A549 (cell line): ENCODE results near the gene NECTIN4. TPM values are rescaled to one million over a fixed set of nuclear protein-coding genes. Genes with fewer than 3 reads are reported as not detected.

Source experiments
- ATAC-seq, 2 experiments: fragments of 200-7000 bp in 1 of 2; fragments of >200 bp in 1 of 2; cut with Nextera tagmentation in 1 of 2; cut with Tn5 transposase in 1 of 2; 3 replicates each; pipeline versions ENCODE4 v1.8.0 to v1.9.1; 2018 to 2020; ENCODE audit warnings: mild to moderate bottlenecking in 1 of 2, moderate library complexity in 1 of 2
- CTCF ChIA-PET: fragments of 300-600 bp; sonication (Branson Sonifier 250); formaldehyde crosslinking; extraction: SDS; loops from one replicate; lab custom pipeline; 2021; ENCODE audit warnings: antibody characterized with exemption, inconsistent platforms; lab: Yijun Ruan, JAX
- POLR2A ChIA-PET: fragments of 350-600 bp; formaldehyde crosslinking; extraction: SDS; loops from one replicate; lab custom pipeline; 2021; ENCODE audit warnings: antibody characterized with exemption, inconsistent platforms; lab: Yijun Ruan, JAX
- DNase-seq, 2 experiments: peaks; one replicate each; pipeline versions ENCODE4 v3.0.0 to v3.0.0-alpha.2; 2011 to 2016; ENCODE audit warnings: low read depth in 1 of 2, low spot score in 1 of 2
- FAIRE-seq: peaks from 2 replicates; lab custom pipeline; 2011; peaks lifted over from hg19 to GRCh38; lab: Jason Lieb, UNC
- H3K27ac ChIP-seq, 2 experiments: fragments of >200 bp; sonication (Bioruptor Twin); formaldehyde crosslinking; 3 replicates each; pipeline ENCODE4 v1.5.1; 2016 to 2017
- H3K4me1 ChIP-seq: fragments of >200 bp; sonication (Bioruptor Twin); formaldehyde crosslinking; 3 replicates; pipeline ENCODE4 v1.6.1; 2016
- H3K4me2 ChIP-seq: fragments of >200 bp; sonication (Bioruptor Twin); formaldehyde crosslinking; 3 replicates; pipeline ENCODE4 v1.6.1; 2016
- H3K4me3 ChIP-seq: fragments of >200 bp; sonication (Bioruptor Twin); formaldehyde crosslinking; 3 replicates; pipeline ENCODE4 v1.5.1; 2016
- H3K9me3 ChIP-seq: fragments of >200 bp; sonication (Bioruptor Twin); formaldehyde crosslinking; 3 replicates; pipeline ENCODE4 v1.6.1; 2016
- BHLHE40 ChIP-seq: IDR thresholded peaks from 2 replicates; pipeline ENCODE4 v1.6.1; 2012; ENCODE audit warnings: low read depth, low read length, inconsistent platforms
- CBX2 ChIP-seq: fragments of 200-600 bp; sonication (generic); IDR thresholded peaks from 2 replicates; pipeline ENCODE4 v1.6.1; 2016; ENCODE audit warnings: low read depth, mild to moderate bottlenecking, borderline replicate concordance
- CBX8 ChIP-seq: fragments of 200-600 bp; sonication (generic); IDR thresholded peaks from 2 replicates; pipeline ENCODE4 v1.6.1; 2016
- CEBPB ChIP-seq, 2 experiments: fragments of >200 bp in 1 of 2; sonication (Bioruptor Twin) in 1 of 2; formaldehyde crosslinking in 1 of 2; IDR thresholded peaks; 2 replicates each; pipeline ENCODE4 v1.6.1; 2012 to 2016
- EHF ChIP-seq: fragments of 250-450 bp; sonication (Bioruptor Pico); IDR thresholded peaks from 2 replicates; pipeline ENCODE4 v1.5.0; 2020; ENCODE audit warnings: mild to moderate bottlenecking
- ELK1 ChIP-seq: fragments of 150-350 bp; IDR thresholded peaks from 2 replicates; pipeline ENCODE4 v1.6.1; 2014; ENCODE audit warnings: low read depth, mild to moderate bottlenecking, low read length
- FOXS1 ChIP-seq: fragments of 250-450 bp; sonication (Bioruptor Pico); IDR thresholded peaks from 2 replicates; pipeline ENCODE4 v1.5.0; 2020; ENCODE audit warnings: mild to moderate bottlenecking, moderate library complexity
- HDAC2 ChIP-seq: fragments of 200-600 bp; sonication (generic); IDR thresholded peaks from 2 replicates; pipeline ENCODE4 v1.6.1; 2016
- HEYL ChIP-seq: fragments of 250-450 bp; sonication (Bioruptor Pico); IDR thresholded peaks from 2 replicates; pipeline ENCODE4 v1.8.0; 2021; ENCODE audit warnings: mild to moderate bottlenecking, moderate library complexity
- HMGXB4 ChIP-seq: fragments of 250-450 bp; sonication (Bioruptor Pico); IDR thresholded peaks from 2 replicates; pipeline ENCODE4 v1.5.0; 2021; ENCODE audit warnings: mild to moderate bottlenecking, moderate library complexity, borderline replicate concordance
- HOXA7 ChIP-seq: fragments of 250-450 bp; sonication (Bioruptor Pico); IDR thresholded peaks from 2 replicates; pipeline ENCODE4 v1.5.0; 2020; ENCODE audit warnings: mild to moderate bottlenecking, moderate library complexity
- HOXB5 ChIP-seq: fragments of 250-450 bp; sonication (Bioruptor Pico); IDR thresholded peaks from 2 replicates; pipeline ENCODE4 v1.5.0; 2020; ENCODE audit warnings: mild to moderate bottlenecking, moderate library complexity
- JUN ChIP-seq, 2 experiments: fragments of >200 bp; sonication (Bioruptor Twin); formaldehyde crosslinking; IDR thresholded peaks; 2 replicates in 1 of 2; 3 replicates in 1 of 2; pipeline ENCODE4 v1.6.1; 2016 to 2017
- JUNB ChIP-seq: fragments of >200 bp; sonication (Bioruptor Twin); formaldehyde crosslinking; IDR thresholded peaks from 2 replicates; pipeline ENCODE4 v1.6.1; 2016
- KDM1A ChIP-seq: fragments of 200-600 bp; sonication (generic); IDR thresholded peaks from 2 replicates; pipeline ENCODE4 v1.6.1; 2016; ENCODE audit warnings: low read depth, mild to moderate bottlenecking
- KDM5A ChIP-seq: fragments of 200-600 bp; sonication (generic); IDR thresholded peaks from 2 replicates; pipeline ENCODE4 v1.6.1; 2016; ENCODE audit warnings: antibody characterized with exemption, mild to moderate bottlenecking
- MAZ ChIP-seq: fragments of 150-350 bp; IDR thresholded peaks from 2 replicates; pipeline ENCODE4 v1.6.1; 2014; ENCODE audit warnings: antibody characterized with exemption, low read depth, low read length, borderline replicate concordance
- NPAS2 ChIP-seq: fragments of 250-450 bp; sonication (Bioruptor Pico); IDR thresholded peaks from 2 replicates; pipeline ENCODE4 v1.8.0; 2022; ENCODE audit warnings: mild to moderate bottlenecking, moderate library complexity, borderline replicate concordance
- PHF8 ChIP-seq: fragments of 200-600 bp; sonication (generic); IDR thresholded peaks from 2 replicates; pipeline ENCODE4 v1.6.1; 2016; ENCODE audit warnings: low read depth, mild to moderate bottlenecking, antibody characterized with exemption, moderate library complexity, borderline replicate concordance
- RNF2 ChIP-seq: fragments of 200-600 bp; sonication (generic); IDR thresholded peaks from 2 replicates; pipeline ENCODE4 v1.6.1; 2016; ENCODE audit warnings: low read depth, mild to moderate bottlenecking, antibody characterized with exemption, moderate library complexity, borderline replicate concordance
- SMC3 ChIP-seq: fragments of >200 bp; sonication (Bioruptor Twin); formaldehyde crosslinking; IDR thresholded peaks from 3 replicates; pipeline ENCODE4 v1.6.1; 2018; ENCODE audit warnings: inconsistent platforms
- SREBF2 ChIP-seq: fragments of 450-650 bp; IDR thresholded peaks from 2 replicates; pipeline ENCODE4 v1.6.1; 2014; ENCODE audit warnings: mild to moderate bottlenecking, moderate library complexity
- TFCP2L1 ChIP-seq: fragments of 250-450 bp; sonication (Bioruptor Pico); IDR thresholded peaks from 2 replicates; pipeline ENCODE4 v1.5.0; 2021; ENCODE audit warnings: mild to moderate bottlenecking
- ZFP36 ChIP-seq: fragments of 450-650 bp; IDR thresholded peaks from 2 replicates; pipeline ENCODE4 v1.6.1; 2014; ENCODE audit warnings: borderline replicate concordance; ENCODE audit not compliant: partially characterized antibody
- ZSCAN20 ChIP-seq: fragments of 250-450 bp; sonication (Bioruptor Pico); IDR thresholded peaks from 2 replicates; pipeline ENCODE4 v1.8.0; 2022; ENCODE audit warnings: mild to moderate bottlenecking, moderate library complexity
- WGBS: methylation state at CpG from one replicate; pipeline ENCODE4 v1.1.6; 2017; ENCODE audit errors: missing lambda C conversion rate; 5-methylcytosine and 5-hydroxymethylcytosine counted together
- polyA plus RNA-seq, 4 experiments: library from polyadenylated mRNA; depleted of rRNA in 3 of 4; stranded (reverse); fragments of >200 nt; fragmentation: RNase III in 1 of 4; extraction: RNeasy Plus Mini Kit Qiagen cat#74134 plus additional on column Dnase treatment in 1 of 4; gene quantifications; 2 replicates in 3 of 4; 3 replicates in 1 of 4; pipeline ENCODE4 v1.2.3, GENCODE V29; 2011 to 2017
- TF ChIP-seq, protein P1 (sequence below): fragments of >200 bp; sonication (Bioruptor Twin); formaldehyde crosslinking; IDR thresholded peaks from 2 replicates; pipeline ENCODE4 v1.6.1; 2016
- TF ChIP-seq, protein P2 (sequence below): fragments of 200-600 bp; sonication (generic); IDR thresholded peaks from 2 replicates; pipeline ENCODE4 v1.6.1; 2016; ENCODE audit warnings: antibody characterized with exemption, mild to moderate bottlenecking, moderate library complexity
- TF ChIP-seq, protein P3 (sequence below): IDR thresholded peaks from 2 replicates; pipeline ENCODE4 v1.6.1; 2012; ENCODE audit warnings: low read depth, borderline replicate concordance

The NECTIN4 gene
- polyA plus RNA-seq, 2 of the 4 experiments (the other 2 are of a cell fraction), result 1.5 to 4.3 TPM

DNA sequence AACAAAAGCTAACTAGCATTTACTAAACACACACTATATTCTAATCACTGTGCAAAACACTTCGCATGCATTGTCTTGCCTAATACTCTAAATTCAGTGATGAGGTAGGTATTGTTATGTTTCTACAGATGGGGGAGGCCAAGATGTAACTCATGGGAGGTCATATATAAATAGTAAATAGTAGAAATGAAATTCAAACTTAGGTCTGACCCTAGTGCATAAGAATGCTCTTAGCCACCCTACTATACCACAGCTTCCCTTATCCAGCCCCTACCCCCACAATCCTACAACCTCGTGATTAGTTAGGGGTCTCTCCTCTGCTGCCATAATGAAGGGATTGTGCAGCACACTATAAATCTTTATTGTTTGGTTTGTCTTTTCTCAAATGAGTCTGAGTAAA, 25.2 kb upstream of the NECTIN4 start:
- peaks cover 52% of the 10 kb centered on the region for H3K4me1 ChIP-seq
- peak overlapping the region; percentile 49 to 97 for H3K27ac ChIP-seq
- FAIRE-seq, result no peak
- ChIA-PET POLR2A (no interaction called here), CTCF (interaction anchor here (0.6 to 6.1 kb wide), 3 partner anchors 16 to 782 kb away, joined by 3 to 40 read pairs (median 4); partner anchors contain the start of gene KLHDC9)
- H3K4me3 ChIP-seq, result peak overlapping the region; percentile 1; the same call in 2 of the 3 replicates
- H3K4me2 ChIP-seq, result peak overlapping the region; percentile 70
- no peak for DNase-seq
- TF ChIP-seq CBX2, result no peak
- no peak for TF ChIP-seq RNF2
- no peak for TF ChIP-seq PHF8
- TF ChIP-seq BHLHE40, result no peak
- no peak for TF ChIP-seq HEYL (CRISPR knock-in tag)
- no peak for TF ChIP-seq TFCP2L1 (CRISPR knock-in tag)
- TF ChIP-seq ZFP36, result no peak
- TF ChIP-seq MAZ, result no peak
- no peak for TF ChIP-seq KDM1A
- no peak for TF ChIP-seq KDM5A
- TF ChIP-seq HMGXB4, result no peak
- TF ChIP-seq, protein P1, sequence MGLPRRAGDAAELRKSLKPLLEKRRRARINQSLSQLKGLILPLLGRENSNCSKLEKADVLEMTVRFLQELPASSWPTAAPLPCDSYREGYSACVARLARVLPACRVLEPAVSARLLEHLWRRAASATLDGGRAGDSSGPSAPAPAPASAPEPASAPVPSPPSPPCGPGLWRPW, result no peak
- no peak for TF ChIP-seq SREBF2
- TF ChIP-seq NPAS2 (CRISPR knock-in tag), result no peak
- no peak for TF ChIP-seq SMC3
- TF ChIP-seq ELK1, result no peak
- no peak for TF ChIP-seq HOXB5 (CRISPR knock-in tag)
- ATAC-seq, result no peak
- WGBS, result 85% methylated on average over 2 of the region's 2 CpGs
- no peaks in the 10 kb centered on the region for H3K9me3 ChIP-seq

- peak overlapping the region; percentile 70; the same call in 2 of the 3 replicates for H3K4me2 ChIP-seq
- ChIA-PET CTCF (interaction anchor here (1.5 to 6.1 kb wide), 2 partner anchors 16 to 124 kb away, joined by 4 to 40 read pairs; partner anchors contain the start of gene KLHDC9), POLR2A (no interaction called here)
- DNase-seq, result no peak
- TF ChIP-seq, protein P2, sequence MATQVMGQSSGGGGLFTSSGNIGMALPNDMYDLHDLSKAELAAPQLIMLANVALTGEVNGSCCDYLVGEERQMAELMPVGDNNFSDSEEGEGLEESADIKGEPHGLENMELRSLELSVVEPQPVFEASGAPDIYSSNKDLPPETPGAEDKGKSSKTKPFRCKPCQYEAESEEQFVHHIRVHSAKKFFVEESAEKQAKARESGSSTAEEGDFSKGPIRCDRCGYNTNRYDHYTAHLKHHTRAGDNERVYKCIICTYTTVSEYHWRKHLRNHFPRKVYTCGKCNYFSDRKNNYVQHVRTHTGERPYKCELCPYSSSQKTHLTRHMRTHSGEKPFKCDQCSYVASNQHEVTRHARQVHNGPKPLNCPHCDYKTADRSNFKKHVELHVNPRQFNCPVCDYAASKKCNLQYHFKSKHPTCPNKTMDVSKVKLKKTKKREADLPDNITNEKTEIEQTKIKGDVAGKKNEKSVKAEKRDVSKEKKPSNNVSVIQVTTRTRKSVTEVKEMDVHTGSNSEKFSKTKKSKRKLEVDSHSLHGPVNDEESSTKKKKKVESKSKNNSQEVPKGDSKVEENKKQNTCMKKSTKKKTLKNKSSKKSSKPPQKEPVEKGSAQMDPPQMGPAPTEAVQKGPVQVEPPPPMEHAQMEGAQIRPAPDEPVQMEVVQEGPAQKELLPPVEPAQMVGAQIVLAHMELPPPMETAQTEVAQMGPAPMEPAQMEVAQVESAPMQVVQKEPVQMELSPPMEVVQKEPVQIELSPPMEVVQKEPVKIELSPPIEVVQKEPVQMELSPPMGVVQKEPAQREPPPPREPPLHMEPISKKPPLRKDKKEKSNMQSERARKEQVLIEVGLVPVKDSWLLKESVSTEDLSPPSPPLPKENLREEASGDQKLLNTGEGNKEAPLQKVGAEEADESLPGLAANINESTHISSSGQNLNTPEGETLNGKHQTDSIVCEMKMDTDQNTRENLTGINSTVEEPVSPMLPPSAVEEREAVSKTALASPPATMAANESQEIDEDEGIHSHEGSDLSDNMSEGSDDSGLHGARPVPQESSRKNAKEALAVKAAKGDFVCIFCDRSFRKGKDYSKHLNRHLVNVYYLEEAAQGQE, result no peak
- no peak for TF ChIP-seq JUNB
- TF ChIP-seq CBX8, result no peak
- TF ChIP-seq ZSCAN20 (CRISPR knock-in tag), result no peak
- TF ChIP-seq HOXB5 (CRISPR knock-in tag), result no peak
- TF ChIP-seq BHLHE40, result no peak
- no peak for TF ChIP-seq HEYL (CRISPR knock-in tag)
- no peak for TF ChIP-seq FOXS1 (CRISPR knock-in tag)
- no peak for TF ChIP-seq RNF2
- TF ChIP-seq PHF8, result no peak
- TF ChIP-seq HDAC2, result no peak
- no peak for TF ChIP-seq NPAS2 (CRISPR knock-in tag)
- no peak for TF ChIP-seq CBX2
- no peak for TF ChIP-seq HOXA7
- TF ChIP-seq CEBPB (IDR thresholded peaks at IDR 0.05), result no peak
- TF ChIP-seq, protein P3, sequence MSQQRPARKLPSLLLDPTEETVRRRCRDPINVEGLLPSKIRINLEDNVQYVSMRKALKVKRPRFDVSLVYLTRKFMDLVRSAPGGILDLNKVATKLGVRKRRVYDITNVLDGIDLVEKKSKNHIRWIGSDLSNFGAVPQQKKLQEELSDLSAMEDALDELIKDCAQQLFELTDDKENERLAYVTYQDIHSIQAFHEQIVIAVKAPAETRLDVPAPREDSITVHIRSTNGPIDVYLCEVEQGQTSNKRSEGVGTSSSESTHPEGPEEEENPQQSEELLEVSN, result no peak
- no peak for TF ChIP-seq EHF (CRISPR knock-in tag)
- no peak for TF ChIP-seq ZFP36
- TF ChIP-seq JUN (IDR thresholded peaks at IDR 0.05), result no peak
- 95% methylated on average over 1 of the region's 1 CpG for WGBS
- no peak for ATAC-seq
- H3K9me3 ChIP-seq, result no peaks in the 10 kb centered on the region
- peak overlapping the region; percentile 4 to 97; a peak in 3 of 6 replicates for H3K27ac ChIP-seq
- H3K4me1 ChIP-seq, result peaks cover 46% of the 10 kb centered on the region
- no peak for FAIRE-seq
- H3K4me3 ChIP-seq, result no peak overlapping the region
Measured at GRCh38 chr1:161113915-161114314, 24.6 kb upstream of the NECTIN4 start.
